Glomerular visceral epithelial cell (primary cell): ENCODE results near the gene MRPL44.

Experiments
- DNase-seq: peaks from one replicate; pipeline ENCODE4 v3.0.0-alpha.2; 2016; ENCODE audit errors: extremely low spot score

MRPL44 gene

GRCh38 chr2:223936862-223937326 is 20.4 kb upstream of the MRPL44 start:
- no peak for DNase-seq

GRCh38 chr2:223937535-223937934 is 19.7 kb upstream of the MRPL44 start:
- no peak for DNase-seq

- DNase-seq: peak; percentile 37
These were observed 17.8 kb upstream of the MRPL44 start for GRCh38 chr2:223939438-223939837.

GRCh38 chr2:223941579-223942277 is 15.5 kb upstream of the MRPL44 start:
- DNase-seq: peak; percentile 91

GRCh38 chr2:223943135-223943534 is 14.1 kb upstream of the MRPL44 start:
- no peak for DNase-seq

- DNase-seq: peak; percentile 62
These were observed 13.7 kb upstream of the MRPL44 start for GRCh38 chr2:223943561-223944008.

- DNase-seq: peak; percentile 35
These were observed 13.0 kb upstream of the MRPL44 start for GRCh38 chr2:223944166-223944702.

GRCh38 chr2:223944703-223945531 is 12.3 kb upstream of the MRPL44 start, which contains the start of gene WDFY1:
Gene WDFY1, minus strand, starts transcription at chr2:223945335. Its CDS starts 51 bp downstream, at chr2:223945284.
- peak; percentile 91 for DNase-seq

GRCh38 chr2:223945755-223946154 is 11.5 kb upstream of the MRPL44 start:
- DNase-seq: no peak

- DNase-seq: no peak
These were observed 9.5 kb upstream of the MRPL44 start for GRCh38 chr2:223947711-223948205.

- DNase-seq: no peak
These were observed 7.9 kb upstream of the MRPL44 start for GRCh38 chr2:223949241-223949840.

GRCh38 chr2:223950448-223951347 is 6.6 kb upstream of the MRPL44 start:
- no peak for DNase-seq

- no peak for DNase-seq
These were observed 4.8 kb upstream of the MRPL44 start for GRCh38 chr2:223952280-223952968.

- peak; percentile 42 for DNase-seq
These were observed 2.9 kb upstream of the MRPL44 start for GRCh38 chr2:223954401-223954800.

GRCh38 chr2:223956300-223956699 is 963 bp upstream of the MRPL44 start:
- no peak for DNase-seq

- DNase-seq: peak; percentile 53
These were observed 2.4 kb downstream of the MRPL44 start for GRCh38 chr2:223959688-223960087.

GRCh38 chr2:223967981-223968380 is 10.7 kb downstream of the MRPL44 start:
- DNase-seq: no peak

GRCh38 chr2:223969315-223969714 is 12.1 kb downstream of the MRPL44 start:
- no peak for DNase-seq

GRCh38 chr2:223969856-223970255 is 12.6 kb downstream of the MRPL44 start:
- DNase-seq: no peak
